Dendritic cell treated with granulocyte-macrophage colony-stimulating factor and Interleukin-4, amounts not matched to agents 40 ng/mL and 50 ng/mL, for 4 days (primary cell): Measurements from ENCODE around the gene PCDHB1.
"Not testable (repeated sequence)": the region's sequence is repeated elsewhere in the genome, so short reads cannot be mapped to it uniquely, and the experiment has no call there.

Experiments
- H3K27ac Mint-ChIP-seq: one replicate; pipeline ENCODE4 v1.8.0; 2022; ENCODE audit warnings: mild to moderate bottlenecking, mixed read lengths
- H3K27me3 Mint-ChIP-seq: one replicate; pipeline ENCODE4 v1.8.0; 2022; ENCODE audit warnings: mild to moderate bottlenecking, mixed read lengths
- H3K36me3 Mint-ChIP-seq: one replicate; pipeline ENCODE4 v1.8.0; 2022; ENCODE audit warnings: low read depth, mixed read lengths
- H3K4me1 Mint-ChIP-seq: one replicate; pipeline ENCODE4 v1.8.0; 2022; ENCODE audit warnings: low read depth, mixed read lengths
- H3K4me3 Mint-ChIP-seq: one replicate; pipeline ENCODE4 v1.8.0; 2022; ENCODE audit warnings: mild to moderate bottlenecking, moderate library complexity, mixed read lengths
- H3K9me3 Mint-ChIP-seq: one replicate; pipeline ENCODE4 v1.8.0; 2022; ENCODE audit warnings: mixed read lengths
- intact Hi-C: fragments of 100-400 bp; cut with micrococcal nuclease; formaldehyde crosslinking; loops from one replicate; pipeline ENCODE4 v1.15.0; 2022

PCDHB1 gene

GRCh38 chr5:141039061-141039460 lies 12.1 kb upstream of the PCDHB1 start:
- H3K9me3 Mint-ChIP-seq, result peaks cover 9% of the 10 kb centered on the region
- intact Hi-C loops, result no loop called here

DNA sequence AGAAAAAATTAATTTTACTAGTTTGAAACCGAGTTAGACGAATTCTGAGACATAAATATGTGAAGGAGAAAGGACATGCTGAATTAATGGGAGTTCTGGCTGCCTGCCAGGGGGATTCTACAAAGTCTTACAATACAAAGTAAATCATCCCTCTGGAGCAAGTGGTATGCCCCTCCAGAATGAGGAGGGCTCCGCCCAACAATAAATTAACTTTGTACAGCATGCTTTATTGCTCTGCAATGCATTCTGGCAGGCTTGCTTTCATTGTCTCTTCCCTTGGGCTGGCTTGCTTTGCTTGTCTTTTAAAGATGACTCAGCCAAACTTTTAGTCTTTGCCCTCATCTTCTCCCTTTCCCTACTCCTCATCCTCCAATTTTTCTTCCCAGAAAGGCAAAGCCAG lies 11.7 kb upstream of the PCDHB1 start:
- H3K9me3 Mint-ChIP-seq, result peaks cover 9% of the 10 kb centered on the region
- intact Hi-C loops, result no loop called here

More at GRCh38 chr5:141039061-141039460, 12.1 kb upstream of the PCDHB1 start:
- H3K4me1 Mint-ChIP-seq, result no peaks in the 10 kb centered on the region
- H3K36me3 Mint-ChIP-seq, result no peaks in the 10 kb centered on the region
- H3K27me3 Mint-ChIP-seq, result no peaks in the 10 kb centered on the region
- no peak overlapping the region for H3K4me3 Mint-ChIP-seq
- no peak overlapping the region for H3K27ac Mint-ChIP-seq

GRCh38 chr5:141040093-141040770 lies 10.9 kb upstream of the PCDHB1 start:
- Mint-ChIP-seq H3K9me3 (peaks cover 2% of the 10 kb centered on the region), H3K36me3 (no peaks in the 10 kb centered on the region), H3K4me3 (no peak overlapping the region), H3K27ac (no peak overlapping the region), H3K4me1 (no peaks in the 10 kb centered on the region), H3K27me3 (no peaks in the 10 kb centered on the region)
- intact Hi-C loops, result no loop called here

More for the DNA sequence above, 11.7 kb upstream of the PCDHB1 start:
- Mint-ChIP-seq H3K27ac (no peak overlapping the region), H3K27me3 (no peaks in the 10 kb centered on the region), H3K36me3 (no peaks in the 10 kb centered on the region), H3K4me1 (no peaks in the 10 kb centered on the region), H3K4me3 (no peak overlapping the region)

DNA sequence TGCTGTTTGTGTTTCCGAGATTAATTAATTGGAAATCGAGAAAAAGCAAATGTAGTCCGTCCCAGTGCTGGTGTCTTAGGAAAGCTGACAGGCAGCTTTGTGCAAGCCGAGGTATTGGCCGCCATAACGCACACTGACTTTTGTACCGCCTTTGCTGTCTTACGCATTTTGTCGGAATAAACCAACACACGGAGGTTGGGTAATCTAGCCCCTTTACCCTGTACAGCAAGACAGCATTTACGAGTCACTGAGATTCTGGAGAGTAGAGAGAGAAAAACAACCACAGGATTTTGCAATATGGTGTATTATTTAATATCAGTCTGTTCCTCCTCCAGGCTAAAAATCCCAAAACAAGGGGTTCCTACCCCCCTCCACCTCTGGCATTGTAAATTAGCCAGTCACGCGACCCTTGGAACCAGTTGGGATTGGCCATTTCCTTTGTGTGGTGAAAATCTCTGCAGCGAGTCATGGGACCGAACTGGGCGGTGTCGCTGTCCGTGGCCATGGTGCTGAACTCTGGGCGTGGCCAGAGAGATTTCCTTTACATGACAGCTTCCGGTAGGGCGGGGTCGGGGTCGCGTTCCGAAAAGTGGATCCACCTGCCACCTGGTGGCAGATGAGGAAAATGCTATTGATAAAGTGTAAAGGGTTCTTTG lies 10.3 kb upstream of the PCDHB1 start:
- Mint-ChIP-seq H3K4me3 (no peak overlapping the region), H3K4me1 (no peaks in the 10 kb centered on the region), H3K27ac (no peak overlapping the region), H3K27me3 (no peaks in the 10 kb centered on the region), H3K36me3 (no peaks in the 10 kb centered on the region), H3K9me3 (no peaks in the 10 kb centered on the region)
- intact Hi-C loops, result no loop called here

DNA sequence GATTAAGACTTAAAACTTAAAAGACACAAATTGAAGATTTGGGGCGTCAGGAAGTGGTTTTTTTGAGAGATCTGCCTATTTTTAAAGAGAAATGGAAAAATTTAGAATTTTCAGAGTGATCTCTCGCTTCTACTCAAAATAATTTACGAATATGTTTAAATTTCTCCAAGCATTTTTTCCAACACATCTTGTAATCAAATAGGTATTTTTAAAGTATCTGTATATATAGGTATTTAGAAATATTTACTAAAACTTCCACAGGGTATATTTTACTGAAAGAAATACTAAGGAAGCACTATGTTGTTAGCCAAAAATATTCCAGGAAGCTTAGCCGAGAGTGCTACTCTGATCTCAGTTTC lies 9.8 kb upstream of the PCDHB1 start:
- no peak overlapping the region for H3K4me3 Mint-ChIP-seq
- intact Hi-C loops, result no loop called here
- H3K27ac Mint-ChIP-seq, result no peak overlapping the region
- H3K4me1 Mint-ChIP-seq, result no peaks in the 10 kb centered on the region
- H3K9me3 Mint-ChIP-seq, result no peaks in the 10 kb centered on the region
- H3K36me3 Mint-ChIP-seq, result no peaks in the 10 kb centered on the region
- no peaks in the 10 kb centered on the region for H3K27me3 Mint-ChIP-seq

GRCh38 chr5:141042555-141042954 lies 8.6 kb upstream of the PCDHB1 start:
- Mint-ChIP-seq H3K4me3 (no peak overlapping the region), H3K27me3 (no peaks in the 10 kb centered on the region), H3K36me3 (no peaks in the 10 kb centered on the region), H3K27ac (no peak overlapping the region), H3K9me3 (peaks cover 8% of the 10 kb centered on the region), H3K4me1 (no peaks in the 10 kb centered on the region)
- intact Hi-C loops, result no loop called here

DNA sequence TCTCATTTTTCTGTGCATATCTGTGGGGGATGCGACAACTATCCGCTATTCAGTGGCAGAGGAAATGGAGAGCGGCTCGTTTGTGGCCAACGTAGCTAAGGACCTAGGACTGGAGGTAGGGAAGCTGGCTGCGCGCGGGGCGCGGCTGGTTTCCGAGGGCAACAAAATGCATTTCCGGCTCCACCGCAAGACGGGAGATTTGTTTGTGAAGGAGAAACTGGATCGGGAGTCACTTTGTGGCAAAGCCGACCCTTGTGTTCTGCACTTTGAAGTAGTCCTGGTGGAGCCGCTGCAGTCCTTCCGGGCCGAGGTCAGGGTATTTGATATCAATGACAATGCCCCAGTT lies 320 bp downstream of the PCDHB1 start:
- Mint-ChIP-seq H3K27ac (no peak overlapping the region), H3K36me3 (no peaks in the 10 kb centered on the region), H3K4me3 (no peak overlapping the region), H3K27me3 (peaks cover 18% of the 10 kb centered on the region), H3K9me3 (peaks cover 53% of the 10 kb centered on the region), H3K4me1 (no peaks in the 10 kb centered on the region)
- intact Hi-C loops, result no loop called here

DNA sequence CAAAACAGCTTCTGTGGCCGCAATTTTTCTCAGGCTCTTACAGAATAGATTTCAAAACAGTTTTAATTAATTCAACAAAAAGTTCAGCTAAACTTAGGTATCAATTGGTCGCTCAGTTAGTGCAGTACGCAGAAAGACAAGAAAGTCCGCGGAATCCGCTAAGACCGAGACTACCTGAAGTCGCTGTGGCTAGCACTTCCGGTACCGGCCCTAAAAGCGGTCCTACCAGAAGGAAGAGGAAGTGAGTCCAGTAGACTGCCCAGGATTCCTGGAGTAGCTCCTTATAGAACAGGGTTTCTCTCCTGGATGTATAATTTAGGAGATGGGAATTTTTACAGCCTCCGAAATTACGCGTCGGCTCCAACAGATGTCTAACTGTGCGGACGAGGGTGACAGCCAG lies 26.7 kb downstream of the PCDHB1 start:
- intact Hi-C loops, result no loop called here
- Mint-ChIP-seq H3K4me1 (no peaks in the 10 kb centered on the region), H3K27me3 (peaks cover 7% of the 10 kb centered on the region), H3K9me3 (peaks cover 42% of the 10 kb centered on the region), H3K27ac (no peak overlapping the region), H3K36me3 (no peaks in the 10 kb centered on the region), H3K4me3 (no peak overlapping the region)

DNA sequence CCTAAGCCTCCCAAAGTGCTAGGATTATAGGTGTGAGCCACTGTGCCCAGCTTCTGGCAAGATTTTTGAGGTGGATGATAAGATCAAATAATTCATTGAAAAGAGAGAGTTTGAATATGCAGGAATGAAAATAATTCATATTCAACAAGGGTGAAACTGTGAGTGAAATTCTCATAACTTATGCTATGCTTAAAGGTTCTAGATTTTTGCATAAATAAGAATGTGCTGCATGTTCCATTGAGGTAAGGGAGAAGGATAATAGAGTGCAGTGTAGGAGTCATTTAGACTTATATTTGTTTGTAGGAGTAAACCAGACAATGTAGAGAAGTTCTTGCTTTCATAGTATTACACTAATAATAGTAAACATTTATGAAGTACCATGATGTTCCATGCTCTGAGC lies 31.1 kb downstream of the PCDHB1 start:
- Mint-ChIP-seq H3K27me3 (peaks cover 14% of the 10 kb centered on the region), H3K4me3 (no peak overlapping the region)

DNA sequence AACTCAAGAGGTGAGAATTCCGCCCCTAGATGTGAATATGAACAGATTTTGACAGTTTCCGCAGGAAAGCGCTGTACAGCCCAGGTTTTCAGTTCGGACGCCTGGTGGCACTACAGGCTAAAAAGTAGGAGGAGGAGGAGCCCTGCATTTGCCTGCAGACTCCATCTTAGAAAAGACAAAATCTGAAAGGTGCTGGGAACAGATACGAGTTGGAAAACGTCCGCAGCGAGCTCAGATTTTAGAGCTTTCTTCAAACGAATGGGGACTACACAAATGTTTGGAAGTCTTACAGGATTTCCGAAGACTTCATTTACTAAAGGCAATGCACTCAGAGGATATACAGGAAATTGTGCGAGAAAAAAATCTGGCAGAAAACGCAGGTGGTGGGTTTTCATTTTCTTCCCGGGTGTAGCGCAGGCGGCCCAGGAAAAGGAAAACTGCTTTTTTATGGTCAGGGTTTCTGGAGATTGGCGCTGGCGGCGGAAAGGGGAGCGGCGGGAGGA lies 33.4 kb downstream of the PCDHB1 start:
- no peaks in the 10 kb centered on the region for H3K36me3 Mint-ChIP-seq
- peaks cover 38% of the 10 kb centered on the region for H3K9me3 Mint-ChIP-seq
- H3K27ac Mint-ChIP-seq, result no peak overlapping the region
- intact Hi-C loops, result no loop called here
- H3K27me3 Mint-ChIP-seq, result peaks cover 10% of the 10 kb centered on the region
- H3K4me1 Mint-ChIP-seq, result no peaks in the 10 kb centered on the region
- H3K4me3 Mint-ChIP-seq, result no peak overlapping the region

More for the DNA sequence above, 31.1 kb downstream of the PCDHB1 start:
- Mint-ChIP-seq H3K36me3 (no peaks in the 10 kb centered on the region), H3K4me1 (no peaks in the 10 kb centered on the region), H3K9me3 (peaks cover 46% of the 10 kb centered on the region), H3K27ac (no peak overlapping the region)
- intact Hi-C loops, result no loop called here

- no peak within 1 kb of the TSS for H3K4me3 Mint-ChIP-seq
Observed at GRCh38 chr5:141094481-141095262, 43.5 kb downstream of the PCDHB1 start, which contains the start of gene PCDHB2. PCDHB2 (plus strand) TSS chr5:141094615; CDS start chr5:141094791, 176 bp downstream.

GRCh38 chr5:141095263-141095641 lies 44.1 kb downstream of the PCDHB1 start:
- peaks cover 21% of the 10 kb centered on the region for H3K27me3 Mint-ChIP-seq
- no peaks in the 10 kb centered on the region for H3K4me1 Mint-ChIP-seq
- no peak overlapping the region for H3K27ac Mint-ChIP-seq
- peaks cover 56% of the 10 kb centered on the region for H3K9me3 Mint-ChIP-seq
- no peaks in the 10 kb centered on the region for H3K36me3 Mint-ChIP-seq
- no peak overlapping the region for H3K4me3 Mint-ChIP-seq
- intact Hi-C loops, result no loop called here

More at GRCh38 chr5:141094481-141095262, 43.5 kb downstream of the PCDHB1 start, which contains the start of gene PCDHB2:
- Mint-ChIP-seq H3K27ac (no peak within 1 kb of the TSS), H3K27me3 (peaks cover 21% of the 10 kb centered on the region), H3K4me1 (no peaks in the 10 kb centered on the region), H3K9me3 (peaks cover 50% of the 10 kb centered on the region), H3K36me3 (no peaks in the 10 kb centered on the region)
- intact Hi-C loops, result no loop called here

- Mint-ChIP-seq H3K27me3 (peaks cover 21% of the 10 kb centered on the region), H3K9me3 (peaks cover 66% of the 10 kb centered on the region)
- H3K27ac Mint-ChIP-seq, H3K4me3 Mint-ChIP-seq, intact Hi-C loops, H3K36me3 Mint-ChIP-seq, H3K4me1 Mint-ChIP-seq: not testable (repeated sequence)
Observed at GRCh38 chr5:141096181-141096580, 45.0 kb downstream of the PCDHB1 start.

- intact Hi-C loops, H3K4me1 Mint-ChIP-seq, H3K36me3 Mint-ChIP-seq, H3K27ac Mint-ChIP-seq, H3K4me3 Mint-ChIP-seq: not testable (repeated sequence)
- peaks cover 70% of the 10 kb centered on the region for H3K9me3 Mint-ChIP-seq
- H3K27me3 Mint-ChIP-seq, result peaks cover 21% of the 10 kb centered on the region
Observed at GRCh38 chr5:141096586-141096985, 45.4 kb downstream of the PCDHB1 start.
